GM18868 (cell line): ENCODE measurements around the gene SMARCA1.

Source experiments
- ATAC-seq: cut with Tn5 transposase; IDR thresholded peaks from one replicate; pipeline ENCODE4 v1.9.1; 2021; ENCODE audit warnings: mild to moderate bottlenecking, moderate library complexity; ENCODE audit not compliant: unreplicated experiment

The SMARCA1 gene

GRCh38 chrX:129461801-129462456, 61.4 kb downstream of the SMARCA1 start:
- no peak for ATAC-seq

GRCh38 chrX:129452523-129452922, 70.8 kb downstream of the SMARCA1 start:
- ATAC-seq: no peak

DNA sequence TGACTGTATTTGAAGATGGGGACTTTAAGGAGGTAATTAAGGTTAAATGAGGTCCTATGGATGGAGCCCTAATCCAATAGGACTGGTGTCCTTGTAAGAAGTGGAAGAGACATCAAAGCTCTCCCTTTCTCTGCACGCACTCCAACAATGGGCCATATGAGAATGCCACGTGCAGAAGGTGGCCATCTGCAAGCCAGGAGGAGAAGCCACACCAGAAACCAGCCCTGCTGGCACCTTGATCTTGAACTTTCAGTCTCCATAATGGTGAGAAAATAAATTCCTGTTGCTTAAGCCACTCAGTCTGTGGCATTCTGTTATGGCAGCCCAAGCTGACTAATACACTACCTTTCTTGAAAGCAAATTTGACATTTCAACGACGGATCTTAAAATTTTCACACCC, 73.2 kb downstream of the SMARCA1 start:
- ATAC-seq: no peak

DNA sequence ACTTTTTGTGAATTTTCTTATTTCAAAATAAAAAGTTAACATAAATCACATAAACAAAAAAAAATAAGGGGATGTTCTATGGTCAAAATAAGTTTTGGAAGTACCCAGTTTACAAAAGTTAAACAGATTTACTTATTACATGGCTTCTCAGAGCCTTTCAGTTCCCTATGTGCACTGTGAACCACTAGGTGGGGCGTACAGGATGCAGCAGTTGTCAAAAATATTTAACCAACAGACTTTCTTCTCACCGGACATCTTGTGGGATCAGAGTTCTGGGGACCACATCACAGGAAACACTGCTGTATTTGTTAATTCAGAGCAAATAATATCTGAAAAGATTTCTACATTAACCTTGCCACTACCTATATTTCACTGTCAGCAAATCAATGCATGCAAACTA, 74.1 kb downstream of the SMARCA1 start:
- no peak for ATAC-seq

GRCh38 chrX:129445436-129445835, 77.9 kb downstream of the SMARCA1 start:
- ATAC-seq: no peak

- ATAC-seq: no peak
These were observed 89.3 kb downstream of the SMARCA1 start for GRCh38 chrX:129433945-129434344.

DNA sequence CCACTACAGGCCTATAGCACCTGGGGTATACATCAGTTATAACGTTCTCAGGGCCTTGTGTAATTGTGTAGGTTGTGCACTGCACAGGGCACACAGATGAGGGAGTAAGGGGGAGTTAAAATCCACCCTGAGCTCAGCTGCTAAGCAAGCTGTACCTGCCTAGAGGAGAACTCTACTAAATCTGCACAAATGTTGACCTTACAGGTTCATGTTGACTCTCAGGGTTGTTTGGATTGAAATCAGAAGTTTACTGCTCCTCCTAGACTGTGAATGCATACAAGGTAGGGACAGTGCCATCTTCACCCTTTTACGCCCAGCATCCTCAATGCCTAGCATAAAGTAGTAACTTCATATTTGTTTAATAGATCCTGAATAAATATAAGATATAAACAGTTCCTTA, 89.8 kb downstream of the SMARCA1 start:
- no peak for ATAC-seq

- ATAC-seq: peak; percentile 77
These were observed 96.0 kb downstream of the SMARCA1 start for GRCh38 chrX:129427267-129427666.

GRCh38 chrX:129423191-129423590, 100.1 kb downstream of the SMARCA1 start:
- ATAC-seq: no peak

DNA sequence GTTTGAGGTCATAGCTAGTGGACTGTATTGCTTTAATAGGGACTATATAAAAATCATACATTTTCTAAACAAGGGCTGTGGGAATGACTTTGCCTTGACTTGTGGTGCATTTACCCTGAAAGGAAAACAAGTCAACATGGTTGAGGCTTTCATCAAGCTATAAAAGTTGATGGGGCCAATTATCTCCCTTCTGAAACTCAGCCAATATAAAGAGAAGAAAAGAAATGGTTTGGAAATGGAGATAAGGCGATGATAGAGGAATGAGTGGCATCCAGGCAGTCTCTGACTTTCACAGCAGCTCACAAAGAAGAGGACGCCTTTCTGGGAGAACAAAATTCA, 118.7 kb downstream of the SMARCA1 start:
- no peak for ATAC-seq

GRCh38 chrX:129403974-129404669, 119.2 kb downstream of the SMARCA1 start:
- no peak for ATAC-seq
